IgD-negative memory B cell (primary cell): ENCODE measurements around the gene ZNF740. TPM values are rescaled to one million over a fixed set of nuclear protein-coding genes. Genes with fewer than 3 reads are reported as not detected.
"Not testable (repeated sequence)": the region's sequence is repeated elsewhere in the genome, so short reads cannot be mapped to it uniquely, and the experiment has no call there.

ENCODE experiments used
- H3K27ac Mint-ChIP-seq, 3 donors: one replicate each; pipeline ENCODE4 v1.8.0; 2020 to 2022; ENCODE audit warnings: mild to moderate bottlenecking in 3 of 3, mixed read lengths in 3 of 3, moderate library complexity in 1 of 3
- H3K27me3 Mint-ChIP-seq: one replicate; pipeline ENCODE4 v1.8.0; 2021; ENCODE audit warnings: mixed read lengths
- H3K36me3 Mint-ChIP-seq: one replicate; pipeline ENCODE4 v1.8.0; 2020; ENCODE audit warnings: mild to moderate bottlenecking, mixed read lengths
- H3K4me1 Mint-ChIP-seq, 3 donors: one replicate each; pipeline ENCODE4 v1.8.0; 2020 to 2022; ENCODE audit warnings: mixed read lengths in 3 of 3, mild to moderate bottlenecking in 1 of 3
- H3K4me3 Mint-ChIP-seq, 4 donors: one replicate each; pipeline ENCODE4 v1.8.0; 2020 to 2022; ENCODE audit warnings: mild to moderate bottlenecking in 4 of 4, mixed read lengths in 4 of 4, moderate library complexity in 3 of 4
- H3K9me3 Mint-ChIP-seq, 3 donors: one replicate each; pipeline ENCODE4 v1.8.0; 2020 to 2021; ENCODE audit warnings: mixed read lengths in 3 of 3, mild to moderate bottlenecking in 1 of 3
- polyA plus RNA-seq: library from polyadenylated mRNA; unstranded; fragments of 300-500 nt; fragmentation: Illumina TruSeq; gene quantifications from one replicate; pipeline ENCODE4 v1.2.3, GENCODE V29; 2021

Gene ZNF740
- polyA plus RNA-seq, 1 donor from 2014 or later: 5.0 TPM

DNA sequence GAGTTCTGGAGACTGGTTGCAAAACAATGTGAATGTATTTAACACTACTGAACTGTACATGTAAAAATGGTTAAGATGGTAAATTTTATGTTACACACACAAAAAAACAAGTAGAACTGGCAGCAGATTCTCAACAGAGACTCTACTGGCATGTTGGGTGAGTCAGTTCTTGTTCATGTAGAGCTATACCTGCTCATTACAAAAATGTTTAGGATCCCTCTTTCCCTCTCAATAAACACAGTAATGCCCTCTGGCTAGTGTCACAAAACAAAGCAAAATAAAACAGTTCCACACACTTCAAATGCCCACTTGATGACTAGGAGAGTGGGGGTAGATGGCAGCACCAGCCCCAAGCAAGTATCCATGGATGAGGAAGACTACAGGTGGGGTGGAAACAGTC is 13.7 kb upstream of the ZNF740 start:
- Mint-ChIP-seq H3K27me3 (no peaks in the 10 kb centered on the region), H3K36me3 (peaks cover 10% of the 10 kb centered on the region), H3K9me3 (no peaks in the 10 kb centered on the region), H3K4me3 (no peak overlapping the region), H3K27ac (no peak overlapping the region), H3K4me1 (no peaks in the 10 kb centered on the region)

GRCh38 chr12:53169644-53170043 is 10.9 kb upstream of the ZNF740 start:
- Mint-ChIP-seq H3K27me3 (no peaks in the 10 kb centered on the region), H3K36me3 (peaks cover 5% of the 10 kb centered on the region), H3K4me3 (peak overlapping the region in 1 of 4 donors; percentile 74), H3K4me1 (no peaks in the 10 kb centered on the region), H3K27ac (no peak overlapping the region), H3K9me3 (no peaks in the 10 kb centered on the region)

DNA sequence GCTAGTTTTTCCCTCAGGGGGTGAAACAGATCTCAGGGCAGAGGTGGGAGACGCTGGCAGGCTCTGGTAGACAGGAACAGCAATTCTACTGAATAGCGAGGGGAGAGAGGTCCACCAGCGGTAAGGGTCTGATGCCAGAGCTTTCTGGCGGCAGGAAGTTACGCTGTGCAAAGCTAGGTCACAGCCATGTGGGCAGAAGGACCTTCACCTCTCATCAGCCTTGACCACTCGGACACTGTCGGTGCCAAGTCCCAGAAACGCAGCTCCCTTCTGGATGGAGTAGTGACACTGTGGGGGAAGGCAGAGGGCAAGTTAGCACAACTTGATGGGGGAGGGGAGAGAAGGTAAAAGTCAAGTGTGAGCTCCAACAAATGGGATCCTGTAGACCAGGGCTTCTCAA is 10.3 kb upstream of the ZNF740 start:
- Mint-ChIP-seq H3K27ac (no peak overlapping the region), H3K27me3 (no peaks in the 10 kb centered on the region), H3K9me3 (no peaks in the 10 kb centered on the region), H3K4me1 (no peaks in the 10 kb centered on the region), H3K4me3 (no peak overlapping the region), H3K36me3 (peaks cover 5% of the 10 kb centered on the region)

- Mint-ChIP-seq H3K4me3 (no peak overlapping the region), H3K27ac (peak overlapping the region in 1 of 3 donors; percentile 31), H3K36me3 (peaks cover 5% of the 10 kb centered on the region), H3K27me3 (no peaks in the 10 kb centered on the region), H3K9me3 (no peaks in the 10 kb centered on the region), H3K4me1 (peaks cover 0 to 6% (median 2%) of the 10 kb centered on the region in 3 donors)
Observed at GRCh38 chr12:53170876-53171724, 9.4 kb upstream of the ZNF740 start.

DNA sequence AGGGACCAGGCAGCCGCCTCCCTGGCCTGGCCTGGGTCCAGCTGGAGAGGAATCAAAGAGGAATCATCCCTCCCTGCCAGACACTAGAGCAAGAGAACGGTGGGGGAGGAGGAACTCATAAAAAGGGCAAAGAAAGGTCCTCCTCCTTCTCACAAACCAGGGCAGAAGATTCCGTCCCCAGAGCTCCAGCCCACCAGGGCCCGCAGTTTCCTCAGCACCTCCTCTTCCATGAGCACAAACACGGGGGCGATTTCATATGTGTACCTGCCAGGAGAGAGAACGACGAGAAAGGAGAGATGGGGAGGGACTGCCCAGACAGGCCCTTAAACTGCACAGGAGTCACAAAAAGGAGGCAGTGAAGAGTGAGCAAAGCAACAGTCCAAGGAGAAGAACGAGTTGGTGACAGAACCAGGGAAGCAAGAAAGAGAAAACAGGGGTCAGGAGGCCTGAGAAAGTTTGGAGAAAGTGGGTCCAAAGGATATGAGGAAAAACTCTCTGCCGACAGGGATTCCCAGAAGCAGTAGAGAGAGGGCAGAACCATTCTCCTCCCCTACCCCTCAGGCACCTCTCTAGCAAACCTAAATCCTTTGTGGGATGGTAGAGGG is 8.7 kb upstream of the ZNF740 start:
- no peaks in the 10 kb centered on the region for H3K9me3 Mint-ChIP-seq
- H3K27me3 Mint-ChIP-seq: no peaks in the 10 kb centered on the region
- H3K4me1 Mint-ChIP-seq: peaks cover 0 to 6% (median 2%) of the 10 kb centered on the region in 3 donors
- no peak overlapping the region for H3K4me3 Mint-ChIP-seq
- peaks cover 5% of the 10 kb centered on the region for H3K36me3 Mint-ChIP-seq
- peak overlapping the region in 1 of 3 donors; percentile 31 for H3K27ac Mint-ChIP-seq

DNA sequence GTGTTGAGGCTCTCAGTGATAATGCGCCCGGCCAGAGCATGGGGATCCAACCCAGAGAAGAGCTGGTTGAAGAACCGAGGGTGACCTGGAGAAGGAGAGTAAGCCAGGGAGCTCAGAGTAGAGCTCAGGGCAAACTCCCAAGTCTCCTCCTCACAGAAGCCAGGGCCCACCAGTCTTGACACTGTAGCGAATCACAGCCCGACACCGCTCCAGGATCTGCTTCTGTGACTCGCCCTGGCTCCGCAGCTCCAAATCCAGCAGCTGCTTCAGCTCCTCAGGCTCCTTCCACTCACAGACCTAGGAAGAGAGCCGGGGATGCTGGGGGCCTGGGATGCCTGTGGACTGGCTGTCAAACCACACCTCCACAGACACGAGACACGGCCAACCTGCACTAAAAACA is 8.2 kb upstream of the ZNF740 start:
- Mint-ChIP-seq H3K4me3 (no peak overlapping the region), H3K27ac (peak overlapping the region in 1 of 3 donors; percentile 31), H3K36me3 (peaks cover 5% of the 10 kb centered on the region), H3K27me3 (no peaks in the 10 kb centered on the region), H3K4me1 (peaks cover 0 to 6% (median 2%) of the 10 kb centered on the region in 3 donors), H3K9me3 (no peaks in the 10 kb centered on the region)

GRCh38 chr12:53173085-53173715 is 7.3 kb upstream of the ZNF740 start:
- H3K27me3 Mint-ChIP-seq: no peaks in the 10 kb centered on the region
- peaks cover 5% of the 10 kb centered on the region for H3K36me3 Mint-ChIP-seq

DNA sequence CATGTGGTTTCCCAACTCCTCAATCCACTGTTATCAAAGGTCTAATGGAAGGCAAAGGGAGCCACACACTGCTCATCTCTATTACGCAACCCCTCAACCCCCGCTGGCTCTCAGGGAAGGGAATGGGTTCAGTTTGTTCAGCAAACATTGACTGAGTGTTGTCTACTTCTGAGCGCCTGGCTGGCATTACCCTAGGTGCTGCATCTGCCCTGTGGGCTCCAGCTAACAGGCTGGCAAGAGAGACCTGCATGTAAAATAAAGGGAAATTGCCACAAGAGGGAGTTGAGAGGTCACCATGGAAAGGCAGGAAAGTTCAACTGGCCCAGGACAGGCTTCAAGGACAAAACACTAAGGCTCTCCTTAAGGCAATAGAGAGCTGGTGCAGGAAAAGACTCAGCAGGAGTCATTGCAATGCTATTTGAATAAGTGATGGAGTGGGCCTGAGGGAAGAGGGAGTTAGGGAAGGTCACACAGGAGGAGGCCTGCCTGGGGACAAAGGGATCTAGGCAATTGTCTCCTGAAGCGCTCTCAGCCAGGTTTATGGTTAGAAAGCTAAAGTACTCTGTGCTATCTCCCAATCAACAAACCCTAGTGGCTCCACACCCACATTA is 5.5 kb upstream of the ZNF740 start:
- H3K27ac Mint-ChIP-seq: peak overlapping the region in 1 of 3 donors; percentile 53
- no peaks in the 10 kb centered on the region for H3K9me3 Mint-ChIP-seq
- H3K36me3 Mint-ChIP-seq: peaks cover 4% of the 10 kb centered on the region
- H3K4me1 Mint-ChIP-seq: peaks cover 5 to 14% (median 8%) of the 10 kb centered on the region in 3 donors
- peak overlapping the region in 1 of 4 donors; percentile 50 for H3K4me3 Mint-ChIP-seq
- no peaks in the 10 kb centered on the region for H3K27me3 Mint-ChIP-seq

More at GRCh38 chr12:53173085-53173715, 7.3 kb upstream of the ZNF740 start:
- Mint-ChIP-seq H3K9me3 (no peaks in the 10 kb centered on the region), H3K4me3 (no peak overlapping the region), H3K4me1 (peaks cover 0 to 6% (median 2%) of the 10 kb centered on the region in 3 donors), H3K27ac (no peak overlapping the region)

DNA sequence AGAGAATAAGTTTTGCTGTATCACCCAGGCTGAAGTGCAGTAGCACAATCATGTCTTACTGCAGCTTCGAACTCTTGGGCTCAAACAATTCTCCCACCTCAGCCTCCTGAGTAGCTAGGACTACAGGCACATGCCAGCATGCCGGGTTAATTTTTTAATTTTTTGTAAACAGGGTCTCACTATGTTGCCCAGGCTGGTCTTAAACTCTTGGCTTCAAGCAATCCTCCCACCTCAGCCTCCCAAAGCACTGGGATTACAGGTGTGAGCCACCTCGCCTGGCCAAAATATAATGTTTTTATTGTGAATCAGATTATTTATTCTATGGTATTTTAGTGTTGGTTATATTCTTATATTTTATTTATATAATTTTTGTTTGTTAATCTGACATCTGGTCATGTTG is 3.8 kb upstream of the ZNF740 start:
- Mint-ChIP-seq H3K27ac (no peak overlapping the region), H3K4me3 (no peak overlapping the region), H3K36me3 (no peaks in the 10 kb centered on the region), H3K4me1 (peaks cover 12 to 20% (median 16%) of the 10 kb centered on the region in 3 donors), H3K9me3 (no peaks in the 10 kb centered on the region), H3K27me3 (no peaks in the 10 kb centered on the region)

DNA sequence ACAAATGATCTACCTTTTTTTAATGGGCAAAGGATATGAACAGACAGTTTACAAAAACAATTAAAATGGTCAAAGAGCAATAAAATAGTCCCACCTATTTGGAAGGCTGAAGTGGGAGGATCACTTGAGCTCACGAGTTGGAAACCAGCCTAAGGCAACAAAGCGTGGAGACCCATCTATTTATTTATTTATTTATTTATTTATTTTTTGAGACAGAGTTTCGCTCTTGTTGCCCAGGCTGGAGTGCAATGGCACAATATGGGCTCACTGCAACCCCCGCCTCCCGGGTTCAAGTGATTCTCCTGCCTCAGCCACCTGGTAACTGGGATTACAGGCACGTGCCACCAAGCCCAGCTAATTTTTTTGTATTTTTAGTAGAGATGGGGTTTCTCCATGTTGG is 3.1 kb upstream of the ZNF740 start:
- not testable (repeated sequence) for H3K27me3 Mint-ChIP-seq, H3K27ac Mint-ChIP-seq, H3K36me3 Mint-ChIP-seq, H3K9me3 Mint-ChIP-seq
- Mint-ChIP-seq H3K4me1 (peaks cover 19 to 26% (median 23%) of the 10 kb centered on the region in 3 donors), H3K4me3 (peak overlapping the region in 1 of 4 donors; percentile 57)

- peak overlapping the region in 1 of 3 donors; percentile 95 for H3K27ac Mint-ChIP-seq
- peaks cover 27 to 36% (median 32%) of the 10 kb centered on the region in 3 donors for H3K4me1 Mint-ChIP-seq
- H3K36me3 Mint-ChIP-seq, H3K27me3 Mint-ChIP-seq, H3K9me3 Mint-ChIP-seq: not testable (repeated sequence)
- peak overlapping the region in 2 of 4 donors; percentile 96 to 99 for H3K4me3 Mint-ChIP-seq
Observed at GRCh38 chr12:53178803-53179202, 1.7 kb upstream of the ZNF740 start.

DNA sequence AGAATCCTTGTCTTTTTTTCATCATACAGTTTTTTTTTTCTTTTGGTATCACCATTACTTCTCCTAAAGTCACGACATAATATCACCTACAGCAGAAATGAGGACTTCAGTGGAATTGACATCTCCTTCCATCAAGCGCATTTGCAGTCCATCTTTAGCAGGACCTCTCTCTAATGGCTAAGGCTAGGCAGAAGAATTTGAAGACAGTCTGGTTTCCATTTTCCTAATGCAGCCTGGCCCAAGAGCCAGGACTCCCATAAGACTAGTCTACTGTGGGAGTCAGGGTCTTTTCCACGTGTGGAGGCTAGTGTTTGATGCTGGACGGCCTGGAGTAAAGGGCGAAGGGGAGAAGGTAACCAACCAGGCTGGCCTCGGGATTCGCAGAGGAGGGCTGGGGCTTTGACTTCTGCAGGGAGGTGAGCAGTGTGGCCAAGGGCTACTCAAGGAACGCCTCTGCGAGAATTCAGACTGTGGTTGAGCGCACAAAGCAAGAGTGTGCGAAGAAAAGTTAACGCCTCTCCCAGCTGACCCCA is 769 bp upstream of the ZNF740 start:
- peak overlapping the region; percentile 95 to 98 (median 96) for H3K27ac Mint-ChIP-seq
- H3K4me1 Mint-ChIP-seq: peaks cover 30 to 40% (median 38%) of the 10 kb centered on the region in 3 donors
- peaks cover 2% of the 10 kb centered on the region for H3K36me3 Mint-ChIP-seq
- H3K27me3 Mint-ChIP-seq: no peaks in the 10 kb centered on the region
- peak overlapping the region; percentile 89 to 99 (median 96) for H3K4me3 Mint-ChIP-seq
- no peaks in the 10 kb centered on the region for H3K9me3 Mint-ChIP-seq

DNA sequence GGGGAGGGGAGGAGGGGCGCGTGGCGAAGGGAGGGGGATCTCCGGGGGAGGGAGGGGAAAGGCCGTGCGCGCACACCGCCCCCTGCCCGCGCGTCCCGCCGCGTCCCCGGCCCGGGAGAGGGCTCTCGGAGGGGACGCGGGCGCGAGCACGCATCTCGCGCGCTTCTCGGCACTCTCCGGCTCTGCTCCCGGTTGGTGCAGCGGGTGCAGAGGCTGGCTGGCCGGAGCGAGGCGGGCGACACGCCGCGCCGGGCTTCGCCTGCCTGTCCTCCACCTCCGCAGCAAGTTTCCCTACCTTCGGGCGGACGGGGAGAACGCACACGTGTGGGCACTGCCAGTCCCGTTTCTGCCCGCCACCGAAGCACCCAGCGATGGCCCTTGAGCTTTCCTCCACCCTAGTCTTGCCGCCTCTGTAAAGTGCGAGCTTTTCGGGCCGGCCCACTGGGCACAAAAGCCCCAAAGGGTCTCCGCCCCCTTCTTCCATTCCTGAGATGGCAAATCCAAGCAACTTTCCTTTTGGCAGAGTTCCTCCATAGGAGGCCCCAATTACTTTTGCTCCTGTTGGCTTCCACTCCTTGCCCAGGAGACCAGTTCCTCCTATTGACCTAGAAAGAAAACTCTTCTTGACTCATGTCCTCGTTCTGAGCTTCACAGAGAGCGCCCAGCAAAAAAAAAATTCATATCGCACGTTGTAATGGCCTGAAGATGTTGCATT is 566 bp downstream of the ZNF740 start:
- H3K36me3 Mint-ChIP-seq: peaks cover 2% of the 10 kb centered on the region
- no peaks in the 10 kb centered on the region for H3K9me3 Mint-ChIP-seq
- peaks cover 31 to 41% (median 36%) of the 10 kb centered on the region in 3 donors for H3K4me1 Mint-ChIP-seq
- H3K27me3 Mint-ChIP-seq: no peaks in the 10 kb centered on the region
- H3K4me3 Mint-ChIP-seq: peak overlapping the region; percentile 89 to 99 (median 96)
- H3K27ac Mint-ChIP-seq: peak overlapping the region; percentile 92 to 96 (median 95)

DNA sequence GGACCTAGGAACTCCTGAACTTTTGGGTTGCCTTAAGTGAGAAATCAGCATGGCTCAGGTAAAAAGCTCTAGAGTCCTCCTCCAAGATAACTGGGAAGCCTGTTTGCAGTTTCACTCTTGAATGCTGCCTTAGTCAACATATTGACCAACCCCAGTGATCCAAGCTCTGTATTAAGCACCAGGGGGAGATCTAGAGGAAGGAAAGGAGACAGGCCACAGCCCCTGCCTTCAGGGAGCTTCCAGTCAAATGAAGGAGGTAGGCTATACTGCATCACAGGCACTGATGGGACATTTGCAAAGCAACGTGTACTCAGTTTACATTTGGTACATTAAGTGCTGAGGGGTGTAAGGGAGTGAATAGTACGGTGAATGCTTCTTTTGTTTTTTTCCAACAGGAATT is 1.4 kb downstream of the ZNF740 start:
- Mint-ChIP-seq H3K27ac (peak overlapping the region in 2 of 3 donors; percentile 58 to 95), H3K4me3 (peak overlapping the region; percentile 89 to 99 (median 96)), H3K9me3 (no peaks in the 10 kb centered on the region), H3K27me3 (no peaks in the 10 kb centered on the region), H3K36me3 (peaks cover 2% of the 10 kb centered on the region), H3K4me1 (peaks cover 31 to 41% (median 36%) of the 10 kb centered on the region in 3 donors)
